Activated gamma-delta T cell treated with anti-CD3 and anti-CD28 coated beads, Interleukin-2, amount 50 U/mL, for 16 hours (primary cell): Measurements from ENCODE around the gene ALPL.

ENCODE experiments used
- DNase-seq: peaks from one replicate; pipeline ENCODE4 v3.0.0-alpha.2; 2020; ENCODE audit warnings: low read depth

ALPL gene

GRCh38 chr1:21598904-21599303 lies 89.7 kb downstream of the ALPL start:
- DNase-seq: no peak

- DNase-seq: no peak
Observed at GRCh38 chr1:21599402-21599801, 90.2 kb downstream of the ALPL start.

GRCh38 chr1:21601278-21602048 lies 92.2 kb downstream of the ALPL start:
- no peak for DNase-seq

GRCh38 chr1:21603177-21604138 lies 94.2 kb downstream of the ALPL start:
- DNase-seq: no peak

GRCh38 chr1:21604208-21604957 lies 95.2 kb downstream of the ALPL start:
- DNase-seq: no peak

- DNase-seq: no peak
Observed at GRCh38 chr1:21605012-21605715, 95.9 kb downstream of the ALPL start.

GRCh38 chr1:21605964-21606705 lies 96.9 kb downstream of the ALPL start:
- no peak for DNase-seq

- no peak for DNase-seq
Observed at GRCh38 chr1:21607549-21608529, 98.6 kb downstream of the ALPL start.

GRCh38 chr1:21608798-21609197 lies 99.6 kb downstream of the ALPL start:
- no peak for DNase-seq

GRCh38 chr1:21610027-21610426 lies 100.8 kb downstream of the ALPL start:
- DNase-seq: no peak

GRCh38 chr1:21610989-21611785 lies 102.0 kb downstream of the ALPL start:
- DNase-seq: no peak

- DNase-seq: no peak
Observed at GRCh38 chr1:21612057-21612456, 102.8 kb downstream of the ALPL start.

GRCh38 chr1:21613072-21613867 lies 104.0 kb downstream of the ALPL start:
- no peak for DNase-seq

- no peak for DNase-seq
Observed at GRCh38 chr1:21614419-21615115, 105.3 kb downstream of the ALPL start.

- no peak for DNase-seq
Observed at GRCh38 chr1:21616372-21616771, 107.1 kb downstream of the ALPL start.

GRCh38 chr1:21617126-21617738 lies 108.0 kb downstream of the ALPL start:
- DNase-seq: no peak

GRCh38 chr1:21618059-21618458 lies 108.8 kb downstream of the ALPL start:
- DNase-seq: no peak
